HG03139 (cell line): ENCODE results near the gene SUMF1.
A peak's percentile ranks its signal among the peaks of the same experiment; 100 is the strongest.

Experiments used
- ATAC-seq: cut with Tn5 transposase; IDR thresholded peaks from one replicate; pipeline ENCODE4 v1.9.1; 2021; ENCODE audit not compliant: unreplicated experiment

The SUMF1 gene

DNA sequence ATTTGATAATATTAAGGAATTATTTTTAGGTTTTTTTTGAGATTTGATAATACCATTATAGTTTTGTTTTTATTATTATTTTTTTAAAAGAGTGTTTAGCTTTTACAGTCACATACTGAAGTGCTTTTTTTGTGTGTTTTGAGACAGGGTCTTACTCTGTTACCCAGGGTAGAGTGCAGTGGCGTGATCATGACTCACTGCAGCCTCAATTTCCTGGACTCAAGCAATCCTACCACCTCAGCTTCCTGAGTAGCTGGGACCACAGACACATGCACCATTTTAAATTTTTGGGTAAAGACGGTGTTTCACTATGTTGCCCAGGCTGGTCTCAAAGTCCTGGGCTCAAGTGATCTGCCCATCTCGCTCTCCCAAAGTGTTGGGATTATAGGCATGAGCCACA lies 73.0 kb downstream of the SUMF1 start:
- ATAC-seq, result no peak

DNA sequence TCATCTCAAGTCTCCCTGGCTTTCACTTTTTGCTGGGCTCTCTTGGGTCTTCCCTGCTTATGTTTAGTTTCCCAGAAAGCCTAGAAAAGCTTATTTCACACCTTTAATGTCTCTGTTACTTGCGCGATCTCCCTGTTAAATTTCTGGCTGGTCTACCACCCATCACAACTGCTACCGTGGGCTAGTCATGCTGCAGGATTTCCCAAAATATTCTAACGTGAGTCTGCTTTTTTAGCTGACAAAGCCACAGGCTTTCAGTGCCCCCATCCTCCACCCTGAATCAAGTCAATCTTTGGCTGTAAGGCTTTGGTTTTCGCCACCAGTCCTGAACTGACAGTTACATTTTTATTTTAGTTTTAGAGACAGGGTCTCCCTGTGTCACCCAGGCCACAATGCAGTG lies 74.1 kb downstream of the SUMF1 start:
- no peak for ATAC-seq

DNA sequence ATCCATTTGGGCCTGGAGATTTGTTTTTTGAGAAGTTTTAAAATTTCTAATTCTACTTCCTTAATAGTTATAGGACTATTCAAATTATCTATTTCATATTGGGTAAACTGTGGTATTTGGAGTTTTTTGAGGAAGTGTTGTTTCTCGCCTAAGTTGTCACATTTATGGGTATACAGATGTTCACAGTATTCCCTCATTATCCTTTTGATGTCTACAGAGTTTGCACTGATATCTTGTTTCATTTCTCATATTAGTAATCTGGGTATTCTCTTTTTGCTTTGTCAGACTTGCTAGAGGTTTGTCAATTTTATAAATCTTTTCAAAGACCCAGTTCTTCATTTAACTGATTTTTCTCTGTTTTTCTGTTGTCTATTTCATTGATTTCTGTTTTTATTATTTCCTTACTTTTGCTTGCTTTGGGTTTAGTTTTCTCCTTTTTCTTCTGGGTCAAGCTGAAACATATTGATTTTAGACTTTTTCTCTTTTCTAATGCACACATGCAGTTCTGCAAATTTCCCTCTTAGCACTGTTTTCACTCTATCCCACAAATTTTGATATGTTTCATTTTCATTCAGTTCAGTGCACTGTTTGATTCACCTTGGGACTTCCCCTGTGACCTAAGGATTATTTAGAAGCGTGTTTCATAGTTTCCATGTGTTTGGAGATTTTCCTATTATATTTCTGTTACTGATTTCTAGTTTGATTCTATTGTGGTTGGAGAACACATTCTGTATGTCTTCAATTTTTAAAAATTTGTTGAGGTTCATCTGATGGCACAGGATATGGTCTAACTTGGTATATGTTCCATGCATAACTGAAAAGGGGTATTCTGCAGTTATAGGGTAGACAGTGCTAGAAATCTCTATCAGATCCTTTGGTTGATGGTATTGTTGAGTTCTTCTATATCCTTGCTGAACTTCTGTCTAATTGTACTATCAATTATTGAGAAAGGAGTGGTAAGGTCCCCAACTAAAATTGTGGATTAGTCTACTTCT lies 79.6 kb downstream of the SUMF1 start:
- no peak for ATAC-seq

DNA sequence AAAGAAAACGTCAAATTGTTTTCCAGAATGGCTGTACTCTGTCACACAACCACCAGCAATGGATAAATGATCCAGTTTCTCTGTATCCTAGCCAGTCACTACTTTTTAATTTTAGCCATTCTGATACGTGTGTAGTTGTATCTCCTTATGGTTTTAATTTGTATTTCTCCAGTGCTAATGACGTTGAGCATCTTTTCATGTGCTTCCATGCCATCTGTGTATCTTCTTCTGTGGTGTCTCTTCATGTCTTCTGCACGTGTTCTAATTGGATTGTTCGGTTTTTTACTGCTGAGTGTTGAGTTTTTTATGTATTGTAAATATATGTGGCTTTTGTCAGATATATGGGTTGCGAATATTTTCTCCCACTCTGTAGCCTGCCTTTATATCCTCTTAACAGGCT lies 81.9 kb downstream of the SUMF1 start:
- no peak for ATAC-seq

DNA sequence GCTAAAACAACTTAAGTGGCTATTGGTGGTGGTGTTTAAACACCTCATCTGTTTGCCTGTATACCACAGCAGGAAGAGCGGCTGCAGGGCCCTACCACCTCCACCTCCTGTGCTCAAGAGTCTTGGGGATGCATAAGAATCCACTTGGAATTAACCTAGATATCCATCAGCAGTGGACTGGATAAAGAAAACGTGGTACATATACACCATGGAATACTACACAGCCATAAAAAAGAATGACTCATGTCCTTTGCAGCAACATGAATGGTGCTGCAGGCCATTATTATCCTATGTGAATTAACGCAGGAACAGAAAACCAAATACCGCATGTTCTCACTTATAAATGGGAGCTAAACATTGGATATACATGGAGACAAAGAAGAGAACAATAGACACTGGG lies 87.1 kb downstream of the SUMF1 start:
- no peak for ATAC-seq

DNA sequence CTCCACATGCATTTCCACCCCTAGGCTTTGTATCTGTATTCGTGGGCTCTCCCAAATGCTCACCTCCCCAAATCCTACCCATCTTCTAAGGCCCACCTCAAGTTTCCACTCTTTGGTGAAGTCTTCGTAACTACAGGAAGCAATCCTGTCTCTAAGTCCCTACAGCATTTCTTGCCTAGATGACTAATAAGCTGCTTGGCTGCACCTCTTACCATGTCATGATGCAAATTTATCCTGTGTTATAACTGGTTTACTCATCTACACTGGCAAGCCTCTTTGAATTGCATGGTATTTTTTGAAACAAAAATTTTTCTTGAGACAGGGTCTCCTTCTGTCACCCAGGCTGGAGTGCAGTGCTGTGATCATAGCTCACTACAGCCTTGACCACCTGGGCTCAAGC lies 90.6 kb downstream of the SUMF1 start:
- no peak for ATAC-seq

DNA sequence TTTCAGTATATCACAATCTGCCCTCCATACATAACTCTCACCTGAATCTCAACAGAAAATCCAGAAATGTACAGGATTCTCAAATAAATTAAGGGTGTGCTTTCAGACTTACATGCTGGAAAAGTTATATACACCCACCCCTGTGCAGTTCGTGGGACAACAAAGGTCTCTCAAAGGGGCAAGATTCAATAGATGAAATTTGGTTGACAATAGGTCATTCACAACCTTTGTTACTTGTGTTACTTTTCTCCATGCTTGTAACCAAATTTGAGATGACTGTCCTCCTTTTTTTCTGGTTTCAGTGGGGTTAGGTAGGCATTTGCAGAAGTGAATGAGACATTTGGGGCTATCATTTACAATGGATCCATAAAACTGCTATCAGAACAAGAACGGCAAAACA lies 91.2 kb downstream of the SUMF1 start:
- ATAC-seq, result no peak

DNA sequence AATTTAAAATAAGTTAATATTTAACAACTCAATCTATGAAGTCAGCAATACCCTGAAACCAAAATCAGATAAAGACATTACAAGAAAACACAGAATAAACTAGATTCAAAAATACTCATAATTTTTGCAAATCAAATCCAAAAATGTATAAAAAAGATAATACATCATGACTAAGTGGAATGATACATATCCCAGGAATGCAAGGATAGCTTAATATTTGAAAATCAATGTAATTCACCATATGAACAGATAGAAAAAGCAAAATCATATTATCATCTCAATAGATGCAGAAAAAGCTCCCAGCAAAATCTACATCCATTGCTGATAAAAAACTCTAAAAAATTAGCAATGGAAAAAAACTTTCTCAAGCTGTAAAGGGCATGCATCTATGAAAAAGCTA lies 93.4 kb downstream of the SUMF1 start:
- no peak for ATAC-seq

DNA sequence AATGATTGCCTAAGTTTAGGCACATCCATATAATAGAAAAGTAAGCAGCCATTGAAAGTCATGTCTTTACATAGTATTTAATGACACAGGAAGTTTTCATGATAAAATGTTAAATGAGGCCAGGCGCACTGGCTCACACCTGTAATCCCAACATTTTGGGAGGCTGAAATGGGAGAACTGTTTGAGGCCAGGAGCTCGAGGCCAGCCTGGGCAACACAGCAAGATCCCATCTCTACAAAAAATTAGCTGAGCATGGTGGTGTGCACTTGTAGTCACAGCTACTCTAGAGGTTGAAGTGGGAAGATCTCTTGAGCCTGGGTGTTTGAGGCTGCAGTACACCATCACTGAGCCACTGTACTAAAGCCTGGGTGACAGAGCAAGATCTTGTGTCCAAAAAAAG lies 104.5 kb downstream of the SUMF1 start:
- no peak for ATAC-seq

DNA sequence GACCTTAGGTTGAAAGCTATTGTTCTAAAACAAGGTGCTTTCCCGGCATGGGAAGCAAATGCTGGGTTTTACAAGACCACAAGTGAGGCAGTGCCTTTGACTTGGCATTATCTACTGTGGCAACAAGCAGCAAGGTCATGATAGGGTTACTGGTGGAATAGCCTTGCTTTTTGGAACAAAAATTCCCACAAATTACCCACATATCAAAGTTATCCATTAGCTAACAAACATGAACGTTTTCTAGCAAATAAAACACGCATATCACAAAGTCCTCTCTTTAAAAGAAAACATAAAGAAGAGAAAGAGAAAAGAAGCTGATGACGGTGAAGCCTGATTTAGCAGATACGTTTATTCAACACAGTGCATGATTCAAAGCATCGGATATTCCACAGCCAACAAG lies 106.3 kb downstream of the SUMF1 start:
- no peak for ATAC-seq

DNA sequence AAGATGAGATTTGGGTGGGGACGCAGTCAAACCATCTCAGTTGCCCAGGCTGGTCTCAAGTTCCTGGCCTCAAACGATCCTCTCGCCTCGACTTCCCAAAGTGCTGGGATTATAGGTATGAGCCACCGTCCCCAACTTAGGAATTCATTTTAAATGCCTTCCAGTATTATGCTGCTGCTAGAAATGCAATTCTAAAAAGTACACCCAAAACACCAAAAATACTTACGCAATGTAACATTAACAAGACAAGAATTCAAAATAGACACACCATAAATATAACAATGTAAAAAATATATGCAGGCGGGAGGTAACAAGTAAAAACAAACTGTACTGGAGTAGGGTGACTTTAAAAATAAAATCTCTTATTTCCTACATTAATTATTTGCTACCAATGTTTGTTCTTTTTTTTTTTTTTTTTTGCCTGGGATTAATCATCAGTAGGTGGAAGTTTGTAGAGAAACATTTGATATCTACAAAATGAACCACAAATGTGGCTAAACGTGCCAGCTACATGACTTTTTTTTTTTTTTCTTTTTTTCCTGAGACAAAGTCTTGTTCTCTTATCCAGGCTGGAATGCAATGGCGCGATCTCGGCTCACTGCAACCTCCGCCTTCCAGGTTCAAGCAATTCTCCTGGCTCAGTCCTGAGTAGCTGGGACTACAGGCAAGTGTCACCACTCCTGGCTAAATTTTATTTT lies 107.1 kb downstream of the SUMF1 start:
- no peak for ATAC-seq

DNA sequence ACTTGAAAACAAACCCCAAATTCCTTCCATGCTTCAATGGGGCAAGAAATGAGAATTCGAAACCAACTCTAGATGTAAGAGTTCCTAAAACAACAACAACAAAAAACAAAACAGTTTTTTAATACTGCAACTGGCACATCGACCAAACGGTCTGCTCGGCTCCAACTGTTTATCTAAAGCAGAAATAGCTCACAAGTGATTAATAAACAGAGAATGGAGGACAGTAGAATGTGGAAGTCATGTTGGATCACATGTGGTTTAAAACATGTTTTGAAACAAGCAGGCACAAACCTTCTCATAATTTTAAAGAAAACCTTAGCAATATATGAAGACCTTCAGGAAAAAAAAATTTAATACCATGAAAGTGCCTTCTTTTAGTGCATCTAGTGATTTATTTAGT lies 108.8 kb downstream of the SUMF1 start:
- no peak for ATAC-seq

DNA sequence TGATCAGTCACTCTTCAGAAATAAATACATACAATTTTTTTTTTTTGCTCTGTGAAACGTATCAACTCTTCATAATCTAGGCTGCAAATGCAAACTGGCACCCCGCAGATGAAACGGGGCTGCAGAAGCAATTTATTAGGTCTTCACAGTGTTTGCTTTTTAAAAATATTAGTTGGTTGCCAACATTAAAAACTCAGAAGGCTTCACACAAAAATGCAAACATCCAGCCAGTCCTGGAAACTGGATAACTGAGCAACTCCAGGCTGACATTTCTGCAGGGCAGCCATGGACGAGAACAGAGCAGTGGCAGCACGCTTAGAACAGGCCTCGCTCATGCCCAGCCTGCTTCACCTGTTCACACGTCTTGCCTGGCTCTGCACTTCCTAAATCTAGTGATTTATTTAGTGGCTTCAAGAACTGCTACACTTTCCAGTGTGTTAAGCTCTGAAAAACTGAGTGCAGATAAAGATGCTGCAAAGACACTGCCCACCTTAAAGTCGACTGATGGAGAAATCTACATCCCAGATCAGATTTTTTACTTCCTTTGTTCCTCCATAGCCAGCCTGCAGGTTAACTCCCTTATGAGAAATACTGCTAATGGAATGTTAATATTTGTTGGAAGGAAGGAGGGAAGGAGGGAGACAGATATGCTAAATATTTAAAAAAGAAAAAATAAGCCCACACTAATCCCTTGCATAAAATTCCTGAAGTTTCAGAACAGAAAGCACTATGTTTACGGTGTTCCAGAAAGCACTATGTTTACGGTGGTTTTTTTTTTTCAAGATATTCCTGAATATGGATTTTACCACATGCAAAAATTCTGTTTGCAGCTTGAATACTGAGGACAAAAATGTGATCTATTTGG lies 110.3 kb downstream of the SUMF1 start:
- no peak for ATAC-seq

DNA sequence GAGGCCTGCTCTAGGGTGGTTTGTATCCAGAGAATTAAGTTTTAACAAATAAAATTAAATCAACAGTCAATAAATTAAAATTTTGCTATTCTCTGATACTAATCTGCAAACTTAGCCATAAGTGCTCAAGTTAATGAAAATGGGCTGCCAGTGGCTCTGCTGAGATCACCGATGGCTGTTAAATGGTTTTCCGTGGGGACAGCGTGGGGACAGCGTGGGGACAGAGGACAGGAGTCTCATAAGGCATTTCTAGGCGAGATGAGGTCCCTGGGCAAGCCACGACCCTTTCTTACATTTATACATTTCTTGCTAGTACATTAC lies 110.9 kb downstream of the SUMF1 start:
- no peak for ATAC-seq

DNA sequence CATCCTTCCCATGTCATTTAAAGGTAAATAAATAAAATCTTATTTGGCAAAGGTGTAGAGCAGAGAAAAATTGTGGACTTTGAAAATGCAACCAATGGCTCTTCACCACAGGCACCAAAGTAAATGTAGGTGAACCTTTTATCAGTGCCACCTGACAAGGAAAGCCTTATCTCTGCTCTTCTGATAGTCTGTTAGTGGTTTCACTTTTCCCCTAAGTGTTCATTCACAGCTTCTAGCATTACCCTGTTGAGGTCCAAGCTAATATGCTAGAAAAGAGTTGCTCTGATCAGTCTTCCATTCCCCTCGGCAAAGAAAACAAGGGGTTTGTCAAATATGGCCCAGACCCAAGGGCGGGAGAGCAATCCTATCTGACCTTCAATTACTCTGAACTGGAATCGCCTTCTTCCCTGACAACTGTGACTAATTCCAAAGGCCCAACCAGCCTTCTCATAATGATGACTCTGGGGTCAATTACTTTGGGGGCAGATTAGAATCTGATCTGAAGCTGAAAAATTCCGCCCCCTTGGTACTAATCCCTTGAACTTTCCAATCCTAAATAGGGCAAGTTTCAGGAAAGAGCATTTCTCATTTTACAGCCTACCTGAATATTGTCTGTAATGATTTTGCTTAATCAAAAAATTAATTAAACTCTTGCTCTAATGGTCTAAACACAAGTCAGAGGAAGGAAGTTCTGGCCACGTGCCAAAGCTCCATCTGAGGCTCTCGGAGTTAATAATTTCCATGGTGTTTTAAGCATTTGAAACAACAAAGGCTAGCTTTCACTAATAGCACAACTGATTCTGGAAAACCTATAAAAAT lies 111.5 kb downstream of the SUMF1 start:
- no peak for ATAC-seq

DNA sequence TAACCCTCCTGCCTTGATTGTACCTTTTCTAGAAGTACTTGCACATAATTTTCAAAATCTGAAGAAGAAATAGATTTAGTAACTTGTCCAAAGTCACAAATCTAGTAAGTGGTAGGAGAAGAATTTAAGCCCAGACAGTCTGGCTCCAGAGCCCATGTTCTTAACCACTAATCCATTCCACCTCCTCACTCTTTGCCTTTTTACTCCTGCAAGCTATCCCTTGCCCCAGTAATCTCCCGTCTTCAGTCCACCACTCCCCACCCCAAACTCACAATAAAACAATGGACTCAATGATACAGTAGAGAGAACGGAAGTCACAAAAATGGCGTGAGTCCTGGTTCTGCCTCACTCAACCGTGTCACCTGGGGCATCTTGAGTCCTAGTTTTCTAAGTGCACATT lies 115.2 kb downstream of the SUMF1 start:
- ATAC-seq, result no peak

DNA sequence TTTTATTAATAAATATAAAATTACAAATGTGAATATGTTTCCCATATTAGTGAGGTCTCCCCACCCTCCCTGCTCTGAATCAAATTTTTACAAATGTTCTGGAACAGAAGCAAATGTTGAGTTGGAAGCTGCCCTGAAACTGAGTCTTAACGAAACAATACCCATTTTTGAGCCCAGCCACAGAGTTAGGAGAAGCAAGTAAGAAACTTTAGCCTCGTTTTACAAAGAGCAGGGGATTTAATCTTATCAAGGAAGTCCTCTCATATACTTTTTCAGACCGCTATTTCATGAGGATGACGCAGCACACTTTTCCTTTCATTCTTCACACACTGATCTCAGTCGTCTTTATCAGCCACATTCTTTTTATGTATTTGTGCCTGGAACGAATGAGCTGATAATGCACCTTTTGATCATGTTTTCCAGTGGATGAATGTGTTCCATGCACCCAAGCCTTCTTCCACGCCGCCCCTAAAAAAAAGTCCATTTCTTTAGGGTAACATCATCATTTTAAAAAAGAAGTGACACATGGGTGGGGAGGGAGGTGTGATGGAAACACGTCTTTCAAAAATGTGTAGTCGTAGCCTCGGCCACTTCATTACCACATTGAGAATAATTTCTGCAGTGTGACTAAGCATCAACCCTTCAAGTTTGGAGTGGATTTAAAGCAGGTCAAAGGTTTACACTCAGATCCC lies 115.8 kb downstream of the SUMF1 start:
- peak; percentile 32 for ATAC-seq

DNA sequence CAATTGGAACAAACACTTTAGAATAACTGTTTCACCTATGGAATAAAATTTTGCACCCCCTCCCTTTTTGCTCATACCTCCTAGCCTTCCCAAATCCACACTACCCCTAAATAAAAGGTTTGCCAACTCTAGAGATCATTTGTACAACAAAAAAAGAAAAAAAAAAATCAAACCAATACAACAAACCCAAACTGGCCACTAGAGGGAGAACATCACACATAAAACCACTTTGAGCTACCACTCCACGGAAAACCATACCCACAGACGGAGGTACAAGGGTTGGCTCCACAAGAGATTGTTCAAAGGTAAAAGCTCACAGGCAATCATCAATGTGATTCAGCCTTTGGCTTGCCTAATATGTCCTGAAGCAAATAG lies 116.3 kb downstream of the SUMF1 start:
- peak; percentile 94 for ATAC-seq

DNA sequence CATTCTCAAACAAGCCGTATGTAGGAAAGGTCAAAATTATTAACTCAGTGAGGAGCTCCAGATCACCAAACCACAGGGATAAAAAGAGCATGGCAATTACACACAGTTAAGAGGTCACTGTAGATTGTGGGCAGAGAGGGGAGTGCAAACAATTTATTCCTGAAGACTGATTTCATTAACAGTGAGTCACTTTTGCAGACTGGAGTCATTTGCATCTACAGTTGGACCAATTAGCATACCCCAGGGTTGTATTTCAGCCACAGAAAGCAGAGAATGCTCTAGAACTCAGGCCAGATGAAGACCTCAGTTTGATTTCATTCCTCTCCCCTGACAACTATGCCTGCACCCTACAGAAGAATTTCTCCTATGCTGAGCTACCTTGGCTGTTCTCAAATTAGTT lies 123.8 kb downstream of the SUMF1 start:
- no peak for ATAC-seq

DNA sequence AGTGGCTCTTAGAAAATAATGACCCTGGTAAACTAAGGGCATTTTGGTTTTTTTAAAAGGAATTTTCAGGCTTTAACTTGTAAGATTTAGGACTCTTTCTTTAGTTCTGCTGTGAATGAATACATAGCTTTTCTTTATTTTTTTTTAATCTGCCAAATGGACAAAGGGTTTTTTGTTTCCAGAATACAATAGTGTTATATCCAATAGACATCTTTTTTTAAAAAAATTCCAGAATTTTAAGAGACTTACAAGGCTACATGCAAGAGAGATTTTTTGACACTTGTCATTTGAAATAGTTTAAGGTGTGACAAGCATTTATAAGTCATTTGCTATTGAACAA lies 125.8 kb downstream of the SUMF1 start:
- ATAC-seq, result no peak
